ENCODE results near the gene SULT6B1. TPM values are rescaled to one million over a fixed set of nuclear protein-coding genes. Genes with fewer than 3 reads are reported as not detected.

Gene SULT6B1
- total and polyA plus RNA-seq, 2 experiments from 2014 or later, result not detected

DNA sequence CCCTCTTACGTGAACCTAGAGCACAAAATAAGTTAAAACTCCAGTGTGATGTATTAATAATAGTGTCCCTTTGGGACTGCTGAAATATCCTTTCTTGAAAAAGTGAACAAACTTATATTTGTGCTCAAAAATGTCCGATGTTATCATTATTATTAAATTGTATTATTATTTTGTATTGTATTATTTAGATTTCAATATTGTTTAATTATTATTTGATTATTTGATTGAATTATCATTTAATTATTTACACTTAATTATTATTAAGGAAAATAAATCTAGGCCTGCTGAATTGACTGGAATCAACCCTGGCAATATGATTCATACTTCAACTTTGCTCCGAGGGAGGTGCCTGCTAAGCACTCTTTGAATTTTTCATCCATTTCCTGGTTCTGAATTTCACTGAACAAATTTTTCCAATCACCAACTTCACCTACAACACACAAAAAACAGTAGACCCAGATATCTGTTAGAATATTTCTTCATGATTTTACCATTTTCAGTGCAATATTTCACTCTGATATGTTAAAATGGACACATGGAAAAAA is 20.8 kb downstream of the SULT6B1 start:
- no peak overlapping the region for H3K4me3 ChIP-seq
- H3K9me3 ChIP-seq (ENCODE audit: low read depth), result no peaks in the 10 kb centered on the region
- no peaks in the 10 kb centered on the region for H3K27me3 ChIP-seq
- no peak overlapping the region for H3K27ac ChIP-seq
- no peak for TF ChIP-seq CTCF (IDR thresholded peaks at IDR 0.05; ENCODE audit: low read depth, low read length)
- DNase-seq (ENCODE audit: low read depth in 1 of 2, low spot score in 1 of 2), result no peak
- H3K4me1 ChIP-seq (ENCODE audit: low read depth), result no peaks in the 10 kb centered on the region
- no peaks in the 10 kb centered on the region for H3K36me3 ChIP-seq

DNA sequence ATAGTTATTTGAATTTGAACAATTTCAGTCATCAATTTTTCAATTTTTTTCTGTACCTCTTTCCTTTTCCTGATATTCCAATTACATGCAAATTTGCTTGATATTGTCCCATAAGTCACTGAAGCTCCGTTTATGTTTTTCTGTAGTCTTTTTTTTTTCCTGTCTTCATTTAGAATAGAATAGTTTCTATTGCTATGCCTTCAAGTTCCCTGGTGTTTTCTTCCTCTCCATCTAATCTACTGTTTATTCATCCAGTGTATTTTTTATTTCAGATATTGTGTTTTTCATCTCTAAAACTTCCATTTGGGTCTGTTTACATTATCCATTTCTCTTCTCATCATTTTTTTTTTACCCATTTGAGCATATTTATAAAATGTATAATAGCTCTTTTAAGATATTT is 23.7 kb downstream of the SULT6B1 start:
- no peak overlapping the region for H3K4me3 ChIP-seq
- no peak for DNase-seq (ENCODE audit: low read depth in 1 of 2, low spot score in 1 of 2)
- no peaks in the 10 kb centered on the region for H3K4me1 ChIP-seq (ENCODE audit: low read depth)
- H3K9me3 ChIP-seq (ENCODE audit: low read depth), result no peaks in the 10 kb centered on the region
- no peaks in the 10 kb centered on the region for H3K27me3 ChIP-seq
- no peak overlapping the region for H3K27ac ChIP-seq
- no peak for TF ChIP-seq CTCF (IDR thresholded peaks at IDR 0.05; ENCODE audit: low read depth, low read length)
- no peaks in the 10 kb centered on the region for H3K36me3 ChIP-seq

DNA sequence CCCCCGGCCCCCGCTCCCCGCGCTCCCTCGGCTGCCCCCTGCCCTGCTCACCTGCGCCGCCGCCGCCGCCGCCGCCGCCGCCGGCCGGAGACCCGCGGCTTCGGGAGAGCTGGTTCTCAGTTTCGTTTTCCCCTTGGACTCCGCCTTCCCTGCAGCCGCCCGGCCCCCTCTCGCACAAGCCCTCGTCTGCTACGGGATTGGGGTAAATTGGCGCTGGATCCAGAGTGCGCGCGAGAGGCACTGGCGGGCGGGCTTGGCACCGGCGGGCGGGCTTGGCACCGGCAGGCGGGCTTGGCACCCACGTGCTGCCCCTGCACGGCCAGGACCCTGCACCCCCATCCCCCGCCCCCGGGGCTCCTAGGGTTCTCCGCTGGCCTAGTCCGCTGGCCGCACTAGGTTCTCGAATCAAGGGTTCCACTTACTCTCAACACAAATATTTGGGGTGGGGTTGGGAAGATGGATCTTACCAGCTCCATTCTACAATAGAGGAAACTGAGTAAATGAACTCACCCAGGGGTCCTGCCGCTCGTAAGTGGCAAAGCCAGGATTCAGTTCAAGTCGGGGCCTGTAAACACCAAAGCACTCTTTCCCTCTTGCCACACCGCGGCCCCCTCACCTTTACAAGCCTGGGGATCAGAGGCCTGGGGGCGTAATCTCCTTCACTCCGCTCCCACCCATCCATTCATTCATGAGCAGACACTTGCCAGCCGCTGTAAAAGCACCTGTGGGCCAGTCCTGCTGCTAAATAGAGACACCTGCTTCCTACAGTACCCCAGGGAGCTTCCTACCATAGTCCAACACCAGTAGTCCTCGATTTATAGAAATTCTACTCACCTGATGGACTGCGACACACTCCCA is 31.4 kb downstream of the SULT6B1 start, which contains the start of gene EIF2AK2:
EIF2AK2 (minus strand) TSS at position 124 of the 858 bp plus-strand sequence. CDS start 9,174 bp downstream, outside the sequence.
- no peaks in the 10 kb centered on the region for H3K27me3 ChIP-seq
- H3K9me3 ChIP-seq (ENCODE audit: low read depth), result no peaks in the 10 kb centered on the region
- DNase-seq (ENCODE audit: low read depth in 1 of 2, low spot score in 1 of 2), result peak; percentile 82 to 88
- no peak for TF ChIP-seq CTCF (IDR thresholded peaks at IDR 0.05; ENCODE audit: low read depth, low read length)
- H3K4me1 ChIP-seq (ENCODE audit: low read depth), result peaks cover 4% of the 10 kb centered on the region
- peak within 1 kb of the TSS; percentile 54 for H3K27ac ChIP-seq
- no peaks in the 10 kb centered on the region for H3K36me3 ChIP-seq
- H3K4me3 ChIP-seq, result peak within 1 kb of the TSS; percentile 57

GRCh38 chr2:37156071-37156856 is 32.2 kb downstream of the SULT6B1 start:
- Histone ChIP-seq H3K9me3 (ENCODE audit: low read depth) (no peaks in the 10 kb centered on the region), H3K4me1 (ENCODE audit: low read depth) (peaks cover 4% of the 10 kb centered on the region), H3K27ac (peak overlapping the region; percentile 54), H3K36me3 (no peaks in the 10 kb centered on the region), H3K27me3 (no peaks in the 10 kb centered on the region), H3K4me3 (peak overlapping the region; percentile 57)
- peak; percentile 51 to 67 for DNase-seq (ENCODE audit: low read depth in 1 of 2, low spot score in 1 of 2)
- no peak for TF ChIP-seq CTCF (IDR thresholded peaks at IDR 0.05; ENCODE audit: low read depth, low read length)

GRCh38 chr2:37154785-37155184 is 33.7 kb downstream of the SULT6B1 start:
- Histone ChIP-seq H3K36me3 (no peaks in the 10 kb centered on the region), H3K4me1 (ENCODE audit: low read depth) (peaks cover 4% of the 10 kb centered on the region), H3K4me3 (no peak overlapping the region), H3K27me3 (no peaks in the 10 kb centered on the region), H3K27ac (no peak overlapping the region), H3K9me3 (ENCODE audit: low read depth) (no peaks in the 10 kb centered on the region)
- no peak for DNase-seq (ENCODE audit: low read depth in 1 of 2, low spot score in 1 of 2)
- no peak for TF ChIP-seq CTCF (IDR thresholded peaks at IDR 0.05; ENCODE audit: low read depth, low read length)

All from cardiac muscle cell (in vitro differentiated cells and primary cell).